ENCODE results near the gene KNSTRN.

The KNSTRN gene

DNA sequence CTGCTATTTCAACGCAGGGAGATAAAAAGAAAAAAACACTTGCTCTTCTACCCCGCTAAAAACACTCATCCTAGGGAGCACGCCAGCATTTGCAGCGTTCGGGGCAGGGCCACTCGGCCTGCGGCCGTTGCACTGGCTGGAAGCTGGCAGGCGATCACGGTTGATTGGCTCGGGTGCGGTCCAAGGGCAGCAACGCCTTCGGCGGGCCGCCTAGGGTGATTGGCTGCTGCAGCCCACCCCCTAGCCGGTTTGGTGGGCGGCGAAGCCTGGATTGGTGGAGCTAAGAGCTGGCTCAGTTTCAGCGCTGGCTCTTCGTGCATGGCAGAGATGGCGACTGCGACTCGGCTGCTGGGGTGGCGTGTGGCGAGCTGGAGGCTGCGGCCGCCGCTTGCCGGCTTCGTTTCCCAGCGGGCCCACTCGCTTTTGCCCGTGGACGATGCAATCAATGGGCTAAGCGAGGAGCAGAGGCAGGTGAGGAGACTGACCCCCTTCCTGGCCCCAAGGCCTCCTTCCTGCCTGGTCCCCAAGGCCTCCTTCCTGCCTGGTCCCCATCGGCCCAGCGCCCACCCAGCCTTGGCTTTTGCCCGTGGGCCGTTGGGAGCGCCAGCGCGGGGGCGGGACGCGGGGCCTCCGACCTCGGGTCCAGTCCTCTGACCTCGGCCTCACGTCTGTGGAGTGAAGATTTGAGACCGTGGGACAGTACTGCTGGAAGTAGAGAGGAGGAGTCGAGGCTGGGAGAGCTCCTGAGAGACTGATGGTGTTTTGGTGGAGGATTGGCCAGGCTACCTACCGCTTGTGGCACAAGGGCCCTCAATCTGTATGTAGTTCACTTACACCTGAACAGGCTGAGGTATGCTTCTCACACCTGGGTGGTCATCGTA, 23.2 kb downstream of the KNSTRN start, which contains the start of gene IVD:
IVD (plus strand) TSS at position 295 of the 881 bp plus-strand sequence; CDS start at position 328, 33 bp downstream.
- peak; percentile 86 to 96 for DNase-seq

DNA sequence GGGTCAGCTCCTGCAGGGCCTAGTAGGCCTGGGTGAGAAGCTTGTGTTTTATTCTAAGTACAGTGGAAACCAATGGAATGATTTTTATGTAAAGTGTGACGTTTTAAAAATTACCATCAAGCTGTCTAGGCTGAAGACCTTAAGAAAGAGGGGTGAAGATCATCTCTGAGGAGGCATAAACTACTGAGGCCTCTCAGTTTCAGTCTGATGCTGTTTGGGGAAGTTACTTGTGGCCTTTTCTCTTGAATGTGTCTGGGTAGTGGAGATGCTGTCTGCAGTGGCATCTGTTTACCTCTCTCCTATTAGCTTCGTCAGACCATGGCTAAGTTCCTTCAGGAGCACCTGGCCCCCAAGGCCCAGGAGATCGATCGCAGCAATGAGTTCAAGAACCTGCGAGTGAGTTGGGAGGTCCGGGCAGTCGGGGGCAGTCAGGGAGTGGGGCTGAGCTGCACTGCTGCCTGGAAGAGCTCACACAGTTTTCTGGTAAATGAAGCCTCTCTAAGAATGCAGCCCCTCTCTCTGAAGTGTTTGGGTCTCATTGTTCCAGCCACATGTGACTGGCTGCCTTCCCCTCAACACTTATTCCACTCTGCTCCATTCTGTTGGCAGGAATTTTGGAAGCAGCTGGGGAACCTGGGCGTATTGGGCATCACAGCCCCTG, 24.9 kb downstream of the KNSTRN start:
- no peak for DNase-seq

DNA sequence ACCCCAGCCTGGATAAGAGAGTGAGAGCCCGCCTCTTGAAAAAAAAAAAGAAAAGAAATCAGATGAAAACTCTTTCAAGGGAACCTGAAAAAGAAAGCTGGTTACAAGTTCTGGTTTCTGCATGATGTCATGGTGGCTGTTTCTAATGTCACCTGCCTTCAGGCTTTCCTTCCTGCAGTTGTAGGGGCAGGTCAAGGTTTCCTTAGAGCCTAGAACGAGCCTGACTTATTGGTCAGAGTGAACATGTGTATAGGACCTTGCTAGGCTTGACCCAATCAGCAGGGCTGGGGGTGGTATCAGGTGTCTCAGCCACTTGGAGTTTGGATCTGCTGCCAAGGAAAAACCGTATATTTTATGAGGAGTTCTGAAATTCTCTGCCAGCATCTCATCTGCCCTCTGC, 26.8 kb downstream of the KNSTRN start:
- DNase-seq: no peak

DNA sequence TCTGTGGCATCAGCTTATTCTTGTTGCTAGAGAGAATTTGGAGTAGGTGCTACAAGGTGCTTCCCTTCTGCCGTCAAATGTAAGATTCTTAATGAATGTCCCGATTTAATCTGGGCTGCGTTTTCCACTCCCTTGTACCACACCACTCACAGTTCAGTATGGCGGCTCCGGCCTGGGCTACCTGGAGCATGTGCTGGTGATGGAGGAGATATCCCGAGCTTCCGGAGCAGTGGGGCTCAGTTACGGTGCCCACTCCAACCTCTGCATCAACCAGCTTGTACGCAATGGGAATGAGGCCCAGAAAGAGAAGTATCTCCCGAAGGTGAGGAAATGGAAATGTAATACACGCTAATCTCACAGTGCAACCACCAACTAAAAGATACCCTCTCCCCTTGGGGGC, 28.0 kb downstream of the KNSTRN start:
- DNase-seq: no peak

DNA sequence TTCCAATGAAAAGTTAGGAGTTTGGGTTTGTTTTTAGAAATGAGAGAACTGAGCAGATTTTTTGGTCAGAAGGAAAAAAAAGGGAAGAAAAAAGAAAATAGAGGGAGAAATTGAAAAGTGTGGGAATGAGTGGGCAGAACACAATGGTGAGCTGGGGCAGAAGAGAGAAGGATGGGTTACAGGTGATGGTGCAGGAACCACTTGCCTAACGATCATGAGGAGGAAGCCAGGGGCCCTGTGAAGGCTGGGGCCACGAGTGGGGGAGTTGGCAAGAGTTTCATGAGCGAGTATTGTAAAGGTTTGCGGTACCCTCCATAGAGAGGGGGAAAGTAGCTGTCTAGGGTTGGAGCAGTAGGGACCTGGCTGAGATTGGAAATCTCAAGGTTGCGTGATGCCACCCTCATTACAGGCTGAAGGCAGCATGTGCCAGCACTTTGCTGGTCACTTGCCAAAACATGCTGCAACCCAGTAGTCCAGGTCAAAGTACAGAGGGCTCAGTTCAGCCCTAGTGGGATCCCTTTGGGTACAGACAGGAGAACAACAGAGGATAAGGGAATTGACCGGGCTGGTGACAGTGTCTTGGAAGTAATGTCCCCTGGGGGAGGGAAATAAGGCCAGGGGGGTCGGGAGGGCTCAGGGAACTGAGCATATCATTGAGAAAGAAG, 29.7 kb downstream of the KNSTRN start:
- DNase-seq: no peak

DNA sequence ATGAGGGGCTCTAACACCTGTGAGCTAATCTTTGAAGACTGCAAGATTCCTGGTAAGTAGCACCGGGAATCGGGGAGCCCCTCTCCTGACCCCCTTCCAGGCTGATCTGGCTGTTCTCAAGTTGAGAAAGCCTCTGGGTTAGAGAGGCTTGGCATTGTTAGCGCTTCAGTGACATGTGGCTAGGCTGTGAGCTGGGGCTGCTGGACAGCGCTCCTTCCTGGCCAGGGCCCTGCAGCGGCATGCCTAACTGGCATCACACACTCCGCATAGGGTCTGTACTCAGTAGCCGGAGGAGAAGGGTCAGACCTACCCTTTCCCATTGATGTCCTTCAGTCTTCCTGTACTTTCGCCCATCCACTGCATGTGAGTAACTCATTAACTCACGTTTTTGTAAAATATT, 30.5 kb downstream of the KNSTRN start:
- DNase-seq: no peak

DNA sequence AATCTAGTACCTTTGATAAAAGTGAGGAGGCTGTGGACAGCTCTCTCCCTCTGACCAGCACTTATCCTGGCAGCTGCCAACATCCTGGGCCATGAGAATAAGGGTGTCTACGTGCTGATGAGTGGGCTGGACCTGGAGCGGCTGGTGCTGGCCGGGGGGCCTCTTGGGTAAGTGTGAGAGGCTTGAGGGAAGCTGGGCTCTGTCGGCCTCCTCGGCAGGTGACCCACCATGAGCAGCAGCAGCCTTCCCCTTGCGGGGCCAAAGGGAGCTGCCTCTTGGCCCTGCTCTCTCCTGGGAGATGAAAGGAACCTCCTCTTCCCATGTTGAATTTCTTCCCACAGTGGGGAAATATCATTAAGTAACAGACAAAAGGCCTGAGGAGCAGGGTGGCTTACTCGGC, 32.3 kb downstream of the KNSTRN start:
- DNase-seq: no peak

DNA sequence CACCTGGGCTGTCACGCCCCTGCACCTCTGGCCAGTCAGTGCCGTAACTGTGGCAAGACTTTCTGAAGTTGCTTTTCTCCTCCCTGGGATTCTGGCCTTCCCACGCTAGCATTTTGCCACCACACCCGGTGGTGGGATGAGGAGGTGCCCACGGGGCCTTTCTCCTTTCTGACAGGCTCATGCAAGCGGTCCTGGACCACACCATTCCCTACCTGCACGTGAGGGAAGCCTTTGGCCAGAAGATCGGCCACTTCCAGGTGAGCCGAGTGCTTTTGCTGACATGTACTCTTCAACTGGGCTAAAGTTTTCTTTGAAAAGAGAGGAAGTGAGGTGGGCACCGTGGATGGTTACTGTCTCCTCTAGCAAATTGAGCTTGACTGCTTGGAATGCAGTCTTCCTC, 32.7 kb downstream of the KNSTRN start:
- DNase-seq: no peak

DNA sequence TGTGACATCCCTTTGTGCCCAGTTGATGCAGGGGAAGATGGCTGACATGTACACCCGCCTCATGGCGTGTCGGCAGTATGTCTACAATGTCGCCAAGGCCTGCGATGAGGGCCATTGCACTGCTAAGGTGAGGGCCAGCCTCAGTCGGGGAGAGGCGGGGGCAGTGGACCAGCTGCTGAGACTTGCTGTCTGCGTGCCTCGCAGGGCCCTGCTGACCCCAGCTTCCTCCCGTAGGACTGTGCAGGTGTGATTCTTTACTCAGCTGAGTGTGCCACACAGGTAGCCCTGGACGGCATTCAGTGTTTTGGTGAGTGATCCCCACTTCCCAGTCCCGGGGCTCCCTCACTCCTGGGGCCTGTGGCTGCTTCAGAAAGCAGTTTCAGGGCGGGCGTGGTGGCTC, 33.5 kb downstream of the KNSTRN start:
- DNase-seq: no peak

DNA sequence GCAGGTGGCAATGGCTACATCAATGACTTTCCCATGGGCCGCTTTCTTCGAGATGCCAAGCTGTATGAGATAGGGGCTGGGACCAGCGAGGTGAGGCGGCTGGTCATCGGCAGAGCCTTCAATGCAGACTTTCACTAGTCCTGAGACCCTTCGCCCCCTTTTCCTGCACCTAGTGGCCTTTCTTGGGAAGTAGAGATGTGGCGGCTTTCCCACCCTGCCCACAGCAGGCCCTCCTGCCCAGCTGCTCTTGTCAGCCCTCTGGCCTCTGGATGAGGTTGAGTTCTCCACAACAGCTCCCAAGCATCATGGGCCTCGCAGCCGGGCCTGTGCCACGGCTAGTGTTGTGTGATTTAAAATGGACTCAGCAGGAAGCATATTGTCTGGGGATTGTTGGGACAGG, 35.6 kb downstream of the KNSTRN start:
- no peak for DNase-seq

DNA sequence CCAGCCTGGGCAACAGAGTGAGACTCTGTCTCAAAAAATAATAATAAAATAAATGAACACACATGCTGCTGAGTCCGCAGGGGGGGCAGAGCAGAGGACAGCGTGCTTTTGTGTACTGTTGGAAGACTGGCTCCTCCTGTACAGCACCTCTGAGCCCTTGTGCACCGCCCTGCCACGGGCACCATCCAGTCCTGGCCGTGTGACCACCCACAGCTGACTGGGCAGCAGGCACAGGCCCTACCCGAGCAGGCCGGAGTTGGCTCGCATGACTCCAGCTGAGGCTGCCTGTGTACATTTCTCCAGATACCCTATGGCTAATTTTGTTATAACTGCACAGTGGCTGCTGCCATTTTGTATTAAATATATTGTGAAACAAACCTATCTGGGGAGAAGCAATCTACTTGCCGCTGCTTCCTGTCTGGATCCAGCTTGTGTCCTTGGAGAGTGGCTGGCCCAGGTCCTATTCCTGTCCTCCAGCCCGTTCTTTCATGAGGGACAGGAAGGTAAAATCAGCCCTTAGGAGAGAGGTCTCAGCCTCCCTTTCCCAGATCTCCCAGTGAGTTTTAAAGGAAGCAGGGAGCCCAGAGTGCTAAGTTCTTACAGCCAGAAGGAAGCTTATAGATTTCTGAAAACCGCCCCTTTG, 37.7 kb downstream of the KNSTRN start:
- no peak for DNase-seq

DNA sequence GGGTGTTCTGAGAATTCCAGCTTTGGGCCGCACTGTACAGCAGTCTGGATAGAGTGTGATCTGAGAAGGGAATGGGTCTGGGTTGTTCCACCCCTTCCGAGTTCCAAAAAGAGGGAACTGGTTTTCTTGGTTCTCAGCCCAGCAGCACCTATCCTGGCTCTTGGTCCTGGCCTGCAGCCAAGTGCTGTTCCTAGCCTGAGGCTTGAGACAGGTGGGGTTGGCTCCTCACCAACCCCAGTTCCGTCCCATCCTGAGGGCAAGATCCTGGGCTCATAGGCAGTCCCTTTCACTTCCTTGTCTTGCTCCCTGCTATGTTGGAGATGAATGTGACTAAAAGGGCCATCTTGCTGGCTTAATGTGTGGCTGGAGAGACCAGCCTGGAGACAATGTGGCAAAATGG, 38.3 kb downstream of the KNSTRN start:
- DNase-seq: peak in 1 of 2 experiments; percentile 15

DNA sequence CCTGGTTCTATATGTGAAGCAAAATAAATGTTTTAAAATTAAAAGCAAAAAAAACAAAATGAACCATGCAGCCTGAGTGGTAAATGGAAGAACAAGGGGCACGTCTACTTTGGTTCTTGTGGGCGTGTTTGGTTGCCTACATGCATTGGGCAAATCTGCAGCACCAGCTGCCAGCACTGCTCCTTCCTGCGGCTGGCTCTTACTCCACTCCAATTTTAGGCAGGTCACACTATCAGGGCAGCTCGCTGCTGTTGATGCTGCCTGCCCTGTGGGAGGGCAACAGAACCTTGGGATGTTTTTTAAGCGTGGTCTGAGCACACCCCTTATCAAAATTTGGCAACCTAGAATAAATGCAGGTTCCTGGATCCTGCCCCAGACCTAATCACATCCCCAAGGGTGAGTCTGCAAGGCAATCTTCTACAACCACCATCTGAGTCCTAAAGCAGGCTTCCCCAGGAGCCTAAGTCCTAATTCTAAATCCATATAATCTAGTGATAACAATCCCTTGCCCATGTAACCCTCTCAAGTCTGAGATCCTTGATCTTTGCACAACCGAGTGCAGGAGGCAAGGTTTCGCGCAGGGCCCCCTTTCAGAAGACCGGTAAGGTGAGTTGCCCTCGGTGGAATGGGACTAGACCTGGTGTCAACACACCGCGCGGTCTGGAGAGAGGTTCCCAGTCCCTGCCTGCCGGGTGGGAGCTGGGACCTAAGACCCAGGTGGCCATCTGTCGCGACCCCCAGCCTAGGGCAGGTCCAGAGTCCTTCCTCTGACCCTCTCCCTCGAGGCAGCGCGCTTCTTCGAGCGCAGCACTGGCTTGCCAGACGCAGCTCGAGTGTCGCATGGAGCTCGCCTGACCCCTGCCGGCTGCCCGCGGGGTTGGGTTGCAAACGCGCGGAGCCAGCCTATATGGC, 39.0 kb downstream of the KNSTRN start:
- DNase-seq: peak in 1 of 2 experiments; percentile 81

DNA sequence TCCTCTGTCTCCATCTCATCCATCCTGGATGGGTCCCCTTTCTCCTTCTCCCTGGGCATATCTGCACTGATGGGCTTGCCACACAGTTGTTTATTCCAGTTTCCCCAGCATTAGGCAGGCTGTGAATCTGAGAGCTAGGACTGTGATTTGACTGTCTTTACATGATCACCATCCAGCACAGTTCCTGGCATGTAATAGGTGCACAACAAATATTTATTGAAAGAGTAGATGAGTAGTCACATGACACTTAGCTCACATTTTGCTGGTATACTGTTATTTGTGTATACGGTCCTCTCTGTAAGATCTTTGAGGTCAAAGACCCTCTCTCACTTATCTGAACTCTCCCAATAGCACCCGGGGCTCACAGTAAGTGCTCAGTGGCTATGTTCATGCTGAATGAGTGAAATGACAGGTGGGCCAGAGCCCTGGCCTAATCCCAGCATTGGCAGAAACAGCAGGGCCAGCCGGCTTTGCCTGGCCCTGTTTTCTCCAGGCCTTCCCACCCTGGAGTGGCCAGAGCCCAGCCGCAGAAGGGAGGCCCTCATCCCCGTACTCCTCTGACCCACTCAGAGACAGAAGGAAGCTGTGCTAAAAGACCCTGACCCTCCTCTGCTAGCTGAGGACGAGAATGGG, 42.1 kb downstream of the KNSTRN start:
- no peak for DNase-seq

DNA sequence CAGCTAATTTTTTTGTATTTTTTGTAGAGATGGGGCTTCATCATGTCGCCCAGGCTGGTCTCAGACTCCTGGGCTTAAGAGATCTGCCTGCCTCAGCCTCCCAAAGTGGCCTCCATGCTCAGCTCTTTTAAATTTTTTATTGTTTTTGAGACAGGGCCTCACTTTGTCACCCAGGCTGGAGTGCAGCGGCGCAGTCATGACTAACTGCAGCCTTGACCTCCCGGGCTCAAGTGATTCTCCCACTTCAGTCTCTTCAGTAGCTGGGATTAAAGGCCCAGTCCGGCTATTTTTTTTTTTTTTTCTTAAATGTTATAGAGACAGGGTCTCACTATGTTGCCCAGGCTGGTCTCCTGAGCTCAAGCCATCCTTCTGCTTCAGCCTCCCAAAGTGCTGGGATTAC, 43.2 kb downstream of the KNSTRN start:
- DNase-seq: no peak

DNA sequence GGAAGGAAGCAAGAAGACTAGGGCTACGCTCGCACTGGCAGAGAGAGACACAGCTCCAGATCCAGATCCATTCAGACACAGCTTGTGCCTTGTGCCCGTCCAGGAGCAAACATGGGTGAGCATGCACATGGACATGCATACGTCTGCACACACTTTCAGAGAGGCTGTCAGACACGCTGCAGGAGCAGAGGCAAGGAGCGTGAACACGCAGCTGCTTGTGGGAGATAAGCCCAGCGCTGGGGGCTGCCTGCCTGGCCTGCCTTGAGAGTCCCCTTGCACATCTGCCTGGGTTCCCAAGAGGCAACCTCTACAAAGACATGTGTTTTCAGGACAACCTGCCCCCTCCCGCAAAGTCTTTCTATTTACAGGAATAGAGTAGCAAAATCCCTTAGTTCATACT, 44.7 kb downstream of the KNSTRN start:
- DNase-seq: no peak

DNA sequence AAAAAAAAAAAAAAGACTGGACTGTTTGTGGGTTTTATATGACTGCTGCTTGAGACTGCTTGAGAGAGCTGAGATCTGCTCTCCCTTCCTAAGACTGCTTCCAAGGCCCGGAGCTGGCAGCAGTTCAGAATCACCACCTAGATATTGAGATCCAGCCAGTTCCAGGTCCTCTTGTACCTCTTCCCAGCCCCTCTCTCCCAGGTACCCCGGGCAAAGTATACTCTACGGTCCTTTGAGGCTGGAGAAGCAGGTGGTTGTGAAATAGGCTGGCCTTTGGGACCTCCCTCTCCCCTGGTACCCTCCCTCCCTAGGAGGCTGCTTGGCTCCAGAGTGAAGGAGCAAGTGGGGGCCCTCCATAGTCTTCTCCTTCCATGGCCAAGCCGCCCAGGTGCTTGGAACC, 45.7 kb downstream of the KNSTRN start:
- DNase-seq: no peak

DNA sequence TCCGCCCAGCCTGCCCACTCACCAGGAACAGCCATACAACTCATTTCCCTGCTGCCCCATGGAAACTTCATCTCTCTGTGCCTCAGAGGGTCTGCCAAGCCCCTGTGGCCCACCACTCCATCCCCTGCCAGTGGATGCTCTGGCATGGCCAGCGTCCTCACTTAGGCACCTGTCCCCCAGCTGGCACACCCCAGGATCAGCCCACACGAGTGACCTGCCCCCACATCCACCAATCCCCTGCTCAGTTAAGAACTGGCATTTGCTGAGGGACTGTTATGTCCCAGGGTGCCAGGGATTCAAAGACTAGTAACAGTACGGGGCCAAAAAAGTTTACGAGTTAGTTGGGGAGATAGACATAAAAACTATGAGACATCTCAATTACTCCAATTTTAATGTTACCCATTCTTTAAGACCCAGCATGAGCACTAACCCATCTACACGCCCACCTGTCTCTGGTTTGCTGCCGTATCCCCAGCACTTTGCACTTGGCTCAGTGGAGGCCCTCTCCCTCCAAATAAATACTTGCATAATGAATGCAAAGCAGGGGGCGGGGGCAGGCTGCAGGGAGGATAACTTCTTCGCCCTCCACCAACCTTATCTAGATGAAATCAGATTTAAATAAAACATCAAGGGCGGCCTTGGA, 46.7 kb downstream of the KNSTRN start:
- peak; percentile 46 to 85 for DNase-seq

DNA sequence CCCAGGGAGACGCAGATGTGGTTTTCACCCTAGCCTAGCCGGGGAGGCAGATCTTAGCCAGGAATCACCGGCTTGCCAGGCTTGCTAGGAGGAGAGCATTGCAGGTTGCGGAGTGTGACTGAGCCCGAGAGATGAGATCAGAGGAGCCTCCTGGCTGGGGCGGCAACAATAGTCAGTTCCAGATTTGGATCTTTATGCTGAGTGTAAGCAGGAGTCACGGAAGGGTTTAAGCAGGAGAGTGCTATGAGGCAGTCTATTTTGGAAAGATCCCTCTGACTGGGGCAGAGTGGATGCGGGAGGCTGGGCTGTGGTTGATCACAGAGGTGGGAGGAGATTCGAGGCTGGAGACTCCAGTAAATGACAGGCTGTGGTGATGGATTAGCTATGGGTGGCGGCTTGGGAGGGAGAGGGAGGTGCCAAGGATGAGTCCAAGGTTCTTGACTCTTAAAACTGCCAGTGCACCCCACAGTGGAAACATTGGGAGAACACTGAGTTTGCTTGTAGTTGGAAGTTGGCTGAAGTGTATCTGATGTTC, 47.8 kb downstream of the KNSTRN start:
- DNase-seq: peak in 1 of 2 experiments; percentile 32

DNA sequence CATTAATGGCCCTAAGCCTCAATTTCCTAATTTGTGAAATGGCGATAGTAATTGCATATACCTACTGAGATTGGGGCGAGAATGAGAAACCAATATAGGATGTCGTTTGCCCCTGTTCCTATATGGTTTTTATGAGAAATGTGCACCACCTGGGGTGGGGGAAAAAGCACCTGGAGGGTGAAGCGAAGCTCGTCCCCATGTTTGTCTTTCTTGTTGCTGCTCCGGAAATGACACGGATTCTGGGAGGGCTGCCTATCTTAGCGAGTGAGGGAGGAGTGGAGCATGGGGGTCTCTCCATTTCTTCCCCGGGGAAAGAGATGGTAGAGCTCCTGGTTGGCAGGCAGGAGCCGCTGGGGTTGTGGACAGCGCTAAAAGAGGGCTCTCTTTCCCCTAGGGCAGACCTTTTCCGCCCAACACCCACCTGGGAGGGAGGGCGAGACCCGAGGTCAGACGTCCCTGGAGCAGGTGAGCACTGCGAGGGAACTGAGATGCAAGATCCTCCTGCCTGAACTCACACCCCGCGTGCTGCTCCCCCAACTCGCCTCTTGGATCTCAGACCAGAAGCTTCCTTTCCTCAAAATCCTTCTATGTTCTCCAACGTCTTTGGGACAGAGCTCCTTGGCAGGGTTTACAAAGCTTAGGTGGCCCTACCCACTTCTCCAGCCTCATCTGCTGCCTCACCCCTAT, 52.6 kb downstream of the KNSTRN start:
- DNase-seq: no peak
